22Rv1 (cell line): ENCODE measurements around the gene PRSS2.
"Not testable (repeated sequence)": the region's sequence is repeated elsewhere in the genome, so short reads cannot be mapped to it uniquely, and the experiment has no call there.

Experiments
- H3K27ac ChIP-seq: fragments of 450-650 bp; 2 replicates; pipeline ENCODE4 v1.5.1; 2017
- CTCF ChIP-seq: fragments of 450-650 bp; IDR thresholded peaks from 2 replicates; pipeline ENCODE4 v1.5.1; 2017; ENCODE audit warnings: mild to moderate bottlenecking
- ZFX ChIP-seq: fragments of 450-650 bp; IDR thresholded peaks from 2 replicates; pipeline ENCODE4 v1.6.1; 2017; ENCODE audit warnings: antibody characterized with exemption, borderline replicate concordance

Gene PRSS2

GRCh38 chr7:142770661-142771352, at the start of gene PRSS2:
Gene PRSS2 (plus strand): TSS chr7:142770970. CDS start chr7:142770983, 13 bp downstream.
- TF ChIP-seq CTCF (no peak), ZFX (no peak)

GRCh38 chr7:142720986-142721385, 49.8 kb upstream of the PRSS2 start:
- TF ChIP-seq ZFX (no peak), CTCF (no peak)
- H3K27ac ChIP-seq = no peak overlapping the region

More at GRCh38 chr7:142770661-142771352, at the start of gene PRSS2:
- H3K27ac ChIP-seq = no peak within 1 kb of the TSS

- H3K27ac ChIP-seq = no peak overlapping the region
- TF ChIP-seq CTCF = no peak
- no peak for TF ChIP-seq ZFX
These were observed 48.4 kb upstream of the PRSS2 start for GRCh38 chr7:142722248-142722794.

- no peak overlapping the region for H3K27ac ChIP-seq
- TF ChIP-seq CTCF = no peak
- TF ChIP-seq ZFX = no peak
These were observed 37.5 kb upstream of the PRSS2 start for GRCh38 chr7:142733271-142733670.

- no peak overlapping the region for H3K27ac ChIP-seq
- TF ChIP-seq ZFX = no peak
- TF ChIP-seq CTCF = no peak
These were observed 30.8 kb upstream of the PRSS2 start for GRCh38 chr7:142739923-142740492.

GRCh38 chr7:142740786-142741185, 30.0 kb upstream of the PRSS2 start:
- H3K27ac ChIP-seq = no peak overlapping the region
- TF ChIP-seq CTCF = no peak

- H3K27ac ChIP-seq = not testable (repeated sequence)
These were observed 28.8 kb upstream of the PRSS2 start for GRCh38 chr7:142741932-142742331.
